Activated effector memory CD4-positive, alpha-beta T cell treated with Interleukin-2 at 50 U/mL for 16 hours (primary cell): ENCODE data around the gene SPTA1.
"Not testable (repeated sequence)": the region's sequence is repeated elsewhere in the genome, so short reads cannot be mapped to it uniquely, and the experiment has no call there.

Experiments used
- DNase-seq: peaks from one replicate; pipeline ENCODE4 v3.0.0-alpha.2; 2020

SPTA1 gene

DNA sequence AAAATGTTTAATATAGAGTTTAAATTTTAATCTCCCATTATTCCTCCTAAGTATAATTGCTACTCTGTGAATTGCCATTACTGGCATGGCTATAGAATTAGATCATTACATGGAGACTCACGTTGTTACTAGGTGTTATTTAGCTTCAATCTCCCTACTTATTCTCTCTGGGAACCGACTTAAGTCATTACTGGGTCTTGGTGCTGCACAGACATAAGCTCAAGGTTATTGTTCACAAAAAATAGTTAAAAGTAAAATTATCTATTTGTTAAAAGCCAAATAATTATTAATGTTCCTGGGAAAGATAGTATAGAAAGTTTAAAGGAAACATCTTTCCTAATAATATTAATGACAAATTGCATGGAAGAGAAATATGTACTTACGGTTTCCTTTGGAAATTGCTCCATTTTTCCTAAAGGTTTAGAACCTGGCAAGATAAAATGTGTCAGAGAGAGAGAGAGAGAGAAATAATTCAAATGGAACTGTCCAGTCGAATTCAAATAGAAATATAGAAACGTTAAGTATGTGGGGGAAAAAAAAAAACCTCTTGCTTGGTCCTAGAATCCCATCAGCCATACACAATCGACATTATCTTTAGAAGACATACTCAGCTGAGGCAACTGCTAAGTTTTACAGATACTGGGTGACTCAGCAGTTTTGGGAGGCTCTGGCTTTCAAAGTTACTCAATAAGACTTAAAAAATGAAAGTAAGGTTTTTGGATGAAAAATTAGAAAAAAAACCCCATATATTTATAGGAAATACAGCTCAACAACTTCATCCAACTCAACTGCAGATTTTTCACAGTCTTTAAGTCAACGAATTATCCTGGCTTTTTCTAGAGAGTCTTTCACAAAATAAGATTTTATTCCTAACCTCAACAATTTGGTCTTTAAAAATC, at the start of gene SPTA1:
Gene SPTA1 (minus strand): TSS at position 605 of the 899 bp plus-strand sequence. CDS start 198 bp downstream, at position 407.
- DNase-seq, result no peak

GRCh38 chr1:158735848-158736247, 49.3 kb upstream of the SPTA1 start:
- DNase-seq, result no peak

- DNase-seq, result no peak
These were observed 46.0 kb upstream of the SPTA1 start for GRCh38 chr1:158732524-158732923.

GRCh38 chr1:158731707-158732106, 45.2 kb upstream of the SPTA1 start:
- no peak for DNase-seq

- no peak for DNase-seq
These were observed 43.9 kb upstream of the SPTA1 start for GRCh38 chr1:158730453-158730852.

DNA sequence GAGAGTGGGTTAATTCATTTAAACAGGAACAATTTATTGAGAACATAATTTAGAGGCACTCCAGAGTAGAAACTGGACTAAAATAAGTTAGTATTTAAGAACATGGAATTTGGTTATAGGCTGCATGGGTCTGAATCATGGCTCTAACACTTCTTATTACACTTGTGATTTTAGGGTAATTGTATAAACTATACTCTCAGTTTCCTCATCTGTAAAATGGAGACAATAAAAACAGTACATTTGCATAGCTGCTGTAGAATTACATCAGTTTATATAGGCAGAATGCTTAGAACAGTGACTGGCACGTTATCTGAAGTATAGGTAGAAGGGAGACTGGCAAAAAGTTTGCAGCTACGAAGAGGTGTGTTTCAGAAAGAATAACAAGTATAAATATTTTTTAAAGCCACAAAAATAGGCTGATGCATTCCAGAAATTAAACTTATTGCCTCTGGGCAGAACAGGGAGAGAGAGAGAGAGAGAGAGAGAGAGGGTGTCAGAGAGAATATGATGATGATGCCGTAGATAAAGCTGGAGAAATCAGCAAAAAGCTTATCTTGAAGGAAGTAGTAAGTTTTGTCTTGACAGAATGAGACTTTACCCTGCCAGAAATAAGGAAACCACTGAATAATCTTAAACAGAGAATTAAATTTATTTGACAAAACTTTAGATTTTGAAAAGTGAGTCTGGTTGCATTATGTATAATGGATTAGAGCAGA, 42.2 kb upstream of the SPTA1 start:
- no peak for DNase-seq

DNA sequence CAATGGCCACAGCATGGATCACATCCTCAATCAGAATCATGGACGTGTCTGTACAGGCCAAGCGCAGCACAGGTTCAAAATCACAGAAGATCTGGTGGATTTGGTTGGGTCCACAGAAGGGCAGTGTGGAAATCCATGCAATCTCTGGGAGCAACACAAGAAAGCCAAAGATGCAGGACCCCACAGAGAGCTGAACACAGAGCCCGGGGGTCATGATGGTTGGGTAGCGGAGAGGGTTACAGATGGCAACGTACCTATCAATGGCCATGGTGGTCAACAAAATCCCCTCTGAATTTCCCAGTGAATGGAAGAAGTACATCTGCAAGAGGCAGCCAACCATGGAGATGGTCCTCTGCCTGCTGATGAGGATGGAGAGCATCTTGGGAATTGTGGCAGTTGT, 37.9 kb upstream of the SPTA1 start:
- DNase-seq, result no peak

GRCh38 chr1:158720620-158721019, 34.1 kb upstream of the SPTA1 start, which contains the start of gene OR6K3:
TSS of gene OR6K3 (minus strand) at chr1:158720720. CDS start at chr1:158718115, 2,605 bp downstream.
- DNase-seq, result no peak

DNA sequence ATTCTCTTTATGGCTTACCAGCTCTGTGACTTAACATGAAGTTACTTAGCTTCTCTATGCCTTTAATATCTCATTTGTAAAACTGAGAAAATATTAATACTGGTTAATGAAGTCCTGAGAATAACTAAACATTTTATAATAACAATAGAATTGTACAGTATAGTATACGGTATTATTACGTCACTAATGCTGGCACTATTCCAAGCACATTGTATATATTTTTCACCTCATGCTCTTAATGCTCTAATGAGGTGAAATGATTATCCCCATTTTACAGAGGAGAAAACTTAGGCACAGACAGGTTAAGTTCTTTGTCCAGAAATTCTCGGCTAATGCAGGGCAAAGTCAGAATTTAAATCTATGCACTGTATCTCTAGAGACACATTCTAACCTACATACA, 33.1 kb upstream of the SPTA1 start:
- DNase-seq, result no peak

- no peak for DNase-seq
These were observed 30.8 kb upstream of the SPTA1 start for GRCh38 chr1:158717344-158717743.

GRCh38 chr1:158716335-158716734, 29.8 kb upstream of the SPTA1 start:
- no peak for DNase-seq

DNA sequence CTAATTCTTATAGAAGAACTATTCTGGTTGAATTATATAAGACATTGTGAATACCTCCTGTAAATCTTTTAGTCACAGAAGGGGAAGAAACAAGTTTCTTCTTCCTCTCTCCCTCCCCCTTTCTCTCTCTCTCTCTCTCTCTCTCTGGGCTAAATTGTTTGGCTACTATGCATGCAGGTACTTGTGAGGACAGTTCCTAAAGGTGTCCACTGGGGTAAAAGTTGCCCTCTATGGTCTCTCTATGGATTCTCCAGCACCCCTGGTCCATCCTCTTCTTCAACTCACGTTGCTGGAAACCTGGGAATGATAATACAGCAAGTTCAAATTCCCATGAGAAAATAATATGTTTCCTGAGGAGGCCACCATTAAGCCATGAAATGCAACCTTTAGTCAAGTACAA, 28.2 kb upstream of the SPTA1 start:
- no peak for DNase-seq

DNA sequence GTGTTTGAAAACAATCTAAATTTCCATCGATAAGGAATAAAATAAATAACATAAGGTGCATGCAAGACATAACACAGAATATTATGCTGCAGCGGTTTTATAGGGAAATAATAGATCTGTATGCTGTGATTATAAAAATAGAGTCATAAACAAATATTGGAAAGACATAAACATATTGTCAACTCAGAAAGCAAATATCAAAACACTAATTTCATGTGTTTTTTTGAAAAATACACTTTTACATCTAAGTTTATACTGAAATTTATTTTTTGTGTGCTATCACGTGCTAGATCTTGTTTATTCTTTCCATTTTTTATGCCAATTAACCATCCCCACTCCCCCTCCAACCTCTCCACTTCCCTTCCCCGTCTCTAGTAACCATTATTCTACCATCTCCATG, 24.6 kb upstream of the SPTA1 start:
- DNase-seq, result no peak

DNA sequence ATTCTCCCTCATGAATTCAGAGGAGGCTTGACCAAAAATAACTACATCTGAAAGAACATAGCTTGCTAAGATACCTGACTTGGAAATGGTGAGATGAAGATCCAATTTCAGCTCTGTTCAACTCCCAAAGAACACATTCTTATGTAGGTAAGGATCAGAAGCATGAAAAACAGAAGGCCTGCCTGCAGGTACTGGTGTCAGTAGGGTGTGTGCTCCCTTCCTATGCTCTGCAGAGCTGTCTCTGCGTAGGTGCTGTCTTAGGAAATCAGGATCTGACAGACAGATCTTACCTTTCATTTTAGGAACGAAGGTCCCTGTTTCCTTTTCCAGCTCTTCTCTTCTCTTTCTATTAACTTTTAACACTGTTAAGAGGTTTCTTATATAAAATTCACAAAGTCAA, 19.6 kb upstream of the SPTA1 start:
- no peak for DNase-seq

DNA sequence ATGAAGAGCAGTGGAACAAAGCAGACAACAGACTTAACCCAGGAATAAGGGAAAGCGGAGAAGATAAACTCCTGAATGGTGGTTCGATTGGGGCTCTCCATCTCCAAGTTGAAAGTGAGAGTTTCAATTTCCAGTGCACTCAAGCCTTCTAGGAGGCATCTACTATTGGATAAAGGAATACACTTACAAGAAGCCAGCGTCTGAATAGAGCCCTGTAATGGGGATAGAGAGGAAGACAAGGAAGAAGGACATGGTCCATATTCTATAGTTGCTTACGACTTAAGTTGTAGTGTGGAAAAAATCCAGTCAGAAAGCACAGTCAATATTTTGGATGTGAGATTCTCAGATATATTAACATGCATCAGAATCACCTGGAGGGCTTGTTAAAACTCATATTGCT, 14.0 kb upstream of the SPTA1 start, which contains the start of gene OR6K2:
Gene OR6K2 (minus strand): TSS at position 101 of the 400 bp plus-strand sequence. CDS start 0 bp downstream, at position 101.
- DNase-seq, result no peak

GRCh38 chr1:158694596-158694995, 8.1 kb upstream of the SPTA1 start:
- no peak for DNase-seq

DNA sequence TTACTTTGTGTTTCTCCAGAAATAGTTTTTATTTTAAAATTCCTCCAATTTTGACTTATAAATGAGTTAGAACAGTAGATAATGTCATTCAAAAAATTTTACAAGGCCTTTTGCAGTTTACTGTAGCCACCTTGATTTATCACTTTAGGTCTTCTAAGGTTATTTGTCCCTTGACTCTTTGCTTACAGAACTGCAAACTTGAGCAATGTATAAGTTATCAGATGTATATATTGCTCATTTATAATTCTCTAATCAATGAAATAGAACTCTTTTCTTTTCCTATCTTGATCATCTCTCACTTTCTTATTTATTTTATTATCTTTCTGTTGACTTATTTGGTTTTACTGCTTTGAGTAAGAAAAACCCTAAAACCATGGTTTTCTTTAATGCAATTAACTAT, 5.8 kb upstream of the SPTA1 start:
- no peak for DNase-seq

DNA sequence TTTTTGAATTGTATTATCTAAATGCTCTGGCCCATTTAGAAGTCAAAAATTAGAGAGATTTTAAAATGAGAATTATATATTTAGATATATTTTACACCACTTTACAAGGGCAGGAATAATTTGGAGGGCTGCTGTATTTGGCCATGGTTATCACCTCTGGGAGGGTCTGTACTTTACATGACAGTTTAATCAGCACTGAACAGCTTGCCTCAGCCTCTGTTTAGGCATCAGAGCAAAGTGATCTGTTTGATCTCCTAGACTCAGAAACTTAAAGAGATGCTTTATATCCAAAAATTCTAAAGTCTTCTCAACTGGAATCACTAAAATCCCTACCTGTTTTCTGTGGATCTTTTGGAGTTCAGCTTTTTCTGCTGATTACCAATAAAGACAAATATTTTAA, 5.4 kb upstream of the SPTA1 start:
- no peak for DNase-seq

DNA sequence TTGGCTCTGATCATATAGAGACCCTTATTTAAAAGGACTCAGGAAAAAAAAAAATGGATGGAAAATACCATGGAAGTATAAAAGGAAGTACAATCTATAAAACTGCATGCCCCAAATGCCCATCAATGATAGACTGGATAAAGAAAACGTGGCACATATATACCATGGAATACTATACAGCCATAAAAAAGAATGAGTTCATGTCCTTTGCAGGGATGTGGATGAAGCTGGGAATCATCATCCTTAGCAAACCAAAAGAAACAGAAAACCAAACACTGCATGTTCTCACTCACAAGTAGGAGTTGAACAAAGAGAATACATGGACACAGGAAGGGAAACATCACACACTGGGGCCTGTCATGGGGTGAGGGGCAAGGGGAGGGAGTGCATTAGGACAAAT, 4.6 kb upstream of the SPTA1 start:
- not testable (repeated sequence) for DNase-seq

DNA sequence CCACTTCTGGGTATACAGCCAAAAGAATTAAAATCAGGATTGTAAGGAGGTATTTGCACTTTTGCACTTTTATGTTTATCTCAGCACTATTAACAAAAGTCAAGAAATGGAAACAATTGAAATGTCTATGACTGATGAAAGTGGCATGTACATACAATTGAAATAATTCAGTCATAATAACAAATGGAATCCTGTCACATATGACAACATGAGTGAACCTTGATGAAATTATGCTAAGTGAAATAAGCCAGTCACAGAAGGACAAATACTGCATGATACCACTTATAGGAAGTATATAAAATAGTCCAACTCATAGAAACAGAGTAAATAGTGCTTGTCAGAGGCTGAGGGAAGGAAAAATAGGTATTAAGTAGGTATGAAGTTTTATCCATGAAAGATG, 3.4 kb upstream of the SPTA1 start:
- DNase-seq, result no peak

- DNase-seq, result no peak
These were observed 2.6 kb upstream of the SPTA1 start for GRCh38 chr1:158689110-158689509.

GRCh38 chr1:158688343-158688742, 1.8 kb upstream of the SPTA1 start:
- DNase-seq, result not testable (repeated sequence)

GRCh38 chr1:158687037-158687436, 522 bp upstream of the SPTA1 start:
- DNase-seq, result no peak

DNA sequence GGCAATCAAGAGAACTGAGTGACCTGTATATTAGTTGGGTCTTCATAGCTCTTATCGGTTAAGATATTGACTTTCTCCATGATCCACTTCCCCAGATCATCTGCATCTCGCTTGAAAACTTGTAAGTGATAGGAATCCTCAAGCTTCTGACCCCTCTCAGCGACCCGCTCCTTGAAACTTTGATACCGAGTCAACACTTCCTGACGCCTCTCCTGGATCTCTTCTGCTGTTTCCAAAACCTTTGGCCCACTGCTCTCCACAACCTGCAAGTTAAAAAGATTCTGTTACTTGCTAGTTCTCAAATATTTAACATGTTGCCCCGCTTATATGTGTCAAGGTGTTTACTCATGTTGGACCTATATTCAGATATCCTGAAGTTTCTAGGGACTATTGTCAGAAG, 1.4 kb downstream of the SPTA1 start:
- no peak for DNase-seq
